Gastrocnemius medialis (tissue), 4 donors: ENCODE results near the gene HIGD2B.

Source experiments
- POLR2A ChIP-seq, 2 donors: fragments of 450-650 bp; IDR thresholded peaks; one replicate each; pipeline ENCODE4 v1.6.1; 2017; ENCODE audit warnings: antibody characterized with exemption in 2 of 2, mild to moderate bottlenecking in 2 of 2, moderate library complexity in 2 of 2
- TF ChIP-seq, protein P1 (sequence below), 5 experiments: fragments of 450-650 bp in 3 of 5; fragments of 200-600 bp in 2 of 5; sonication (generic) in 2 of 5; IDR thresholded peaks in 4 of 5; conservative IDR thresholded peaks in 1 of 5; 1 replicate in 4 of 5; 2 replicates in 1 of 5; pipeline ENCODE4 v1.5.1; 2016 to 2019; ENCODE audit warnings: antibody characterized with exemption in 5 of 5, mild to moderate bottlenecking in 3 of 5, moderate library complexity in 3 of 5

DNA sequence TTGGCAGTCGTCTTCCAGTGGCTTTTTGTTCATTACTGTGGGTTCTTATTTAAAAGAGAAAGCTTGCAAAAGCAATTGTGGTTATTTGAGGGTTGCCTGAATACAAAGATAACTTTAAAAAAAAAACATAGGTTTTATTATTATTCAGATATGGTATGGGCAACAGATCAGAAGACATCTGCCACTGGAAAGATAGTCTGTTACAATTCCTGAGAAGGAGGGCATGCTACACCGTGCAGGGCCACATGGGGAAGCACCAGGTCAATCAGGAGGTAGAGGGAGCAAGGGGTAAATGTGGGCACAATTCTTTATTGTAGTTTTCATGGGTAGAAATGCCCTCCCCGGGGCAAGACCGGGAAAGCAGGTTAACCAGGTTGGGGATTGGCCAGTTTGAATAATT, 46.5 kb upstream of the HIGD2B start:
- TF ChIP-seq POLR2A (IDR thresholded peaks at IDR 0.05) = no peak
- TF ChIP-seq, protein P1, sequence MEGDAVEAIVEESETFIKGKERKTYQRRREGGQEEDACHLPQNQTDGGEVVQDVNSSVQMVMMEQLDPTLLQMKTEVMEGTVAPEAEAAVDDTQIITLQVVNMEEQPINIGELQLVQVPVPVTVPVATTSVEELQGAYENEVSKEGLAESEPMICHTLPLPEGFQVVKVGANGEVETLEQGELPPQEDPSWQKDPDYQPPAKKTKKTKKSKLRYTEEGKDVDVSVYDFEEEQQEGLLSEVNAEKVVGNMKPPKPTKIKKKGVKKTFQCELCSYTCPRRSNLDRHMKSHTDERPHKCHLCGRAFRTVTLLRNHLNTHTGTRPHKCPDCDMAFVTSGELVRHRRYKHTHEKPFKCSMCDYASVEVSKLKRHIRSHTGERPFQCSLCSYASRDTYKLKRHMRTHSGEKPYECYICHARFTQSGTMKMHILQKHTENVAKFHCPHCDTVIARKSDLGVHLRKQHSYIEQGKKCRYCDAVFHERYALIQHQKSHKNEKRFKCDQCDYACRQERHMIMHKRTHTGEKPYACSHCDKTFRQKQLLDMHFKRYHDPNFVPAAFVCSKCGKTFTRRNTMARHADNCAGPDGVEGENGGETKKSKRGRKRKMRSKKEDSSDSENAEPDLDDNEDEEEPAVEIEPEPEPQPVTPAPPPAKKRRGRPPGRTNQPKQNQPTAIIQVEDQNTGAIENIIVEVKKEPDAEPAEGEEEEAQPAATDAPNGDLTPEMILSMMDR (IDR thresholded peaks at IDR 0.05 in 4 of 5, conservative IDR thresholded peaks at IDR 0.05 in 1 of 5) = no peak
